Measurements from ENCODE around the gene GPN2. TPM values are rescaled to one million over a fixed set of nuclear protein-coding genes. Genes with fewer than 3 reads are reported as not detected.
A peak's percentile ranks its signal among the peaks of the same experiment; 100 is the strongest.

Gene GPN2
- polyA plus RNA-seq, 2 of the 4 experiments (the other 2 are of a cell fraction): 16.9 to 18.1 TPM

DNA sequence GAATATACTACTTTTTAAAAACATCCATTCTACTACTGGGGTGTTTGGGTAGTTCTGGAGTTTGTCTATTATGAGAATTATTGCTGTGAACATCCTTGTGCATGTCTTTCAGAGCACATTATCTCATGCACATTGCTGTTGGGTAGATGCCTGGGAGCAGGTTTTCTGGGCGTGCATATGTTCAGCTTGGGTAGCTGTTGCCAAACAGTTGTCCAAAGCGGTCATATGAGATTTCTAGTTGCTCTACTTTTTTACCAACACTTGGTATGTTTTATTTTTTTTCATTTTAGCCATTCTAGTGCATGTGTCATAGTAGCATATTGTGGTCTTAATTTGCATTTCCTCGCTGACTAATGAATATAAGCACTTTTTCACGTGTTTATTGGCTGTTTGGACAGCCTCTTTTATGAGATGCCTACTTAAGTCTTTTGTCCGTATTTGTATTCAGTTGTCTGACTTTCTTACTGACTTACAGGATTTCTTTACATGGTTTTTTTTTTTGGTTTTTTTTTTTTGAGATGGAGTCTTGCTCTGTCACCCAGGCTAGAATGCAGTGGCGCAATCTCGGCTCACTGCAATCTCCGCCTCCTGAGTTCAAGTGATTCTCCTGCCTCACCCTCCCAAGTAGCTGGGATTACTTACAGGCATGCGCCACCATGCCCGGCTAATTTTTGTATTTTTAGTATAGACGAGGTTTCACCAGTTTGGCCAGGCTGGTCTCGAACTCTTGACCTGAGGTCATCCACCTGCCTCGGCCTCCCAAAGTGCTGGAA, 45.5 kb downstream of the GPN2 start:
- no peak overlapping the region; a peak in 1 of 6 replicates for H3K27ac ChIP-seq
- CTCF ChIA-PET: interaction anchor here (0.6 to 1.1 kb wide), 2 partner anchors 13 to 453 kb away, joined by 3 to 5 read pairs; no protein-coding TSS in a partner anchor
- WGBS (ENCODE audit: missing lambda C conversion rate): 91% methylated on average over 13 of the region's 13 CpGs
- peaks cover 35% of the 10 kb centered on the region for H3K4me1 ChIP-seq
- ATAC-seq (no peak), FAIRE-seq (no peak), DNase-seq (ENCODE audit: low read depth in 1 of 2, low spot score in 1 of 2) (no peak)
- H3K4me2 ChIP-seq: no peak overlapping the region
- no peak overlapping the region for H3K4me3 ChIP-seq
- TF ChIP-seq ZNF302 (CRISPR knock-in tag; IDR thresholded peaks at IDR 0.05) (no peak), CEBPB (IDR thresholded peaks at IDR 0.05) (peak in 1 of 2 experiments; percentile 33; a peak in 1 of 4 replicates)
- POLR2A ChIA-PET: no interaction called here
- H3K9me3 ChIP-seq: no peaks in the 10 kb centered on the region

- H3K4me1 ChIP-seq: peaks cover 8% of the 10 kb centered on the region; the same call in 2 of the 3 replicates
- CTCF ChIA-PET: interaction anchor here (1.4 kb wide), 1 partner anchor 39 kb away, joined by 3 read pairs; no protein-coding TSS in a partner anchor
- TF ChIP-seq HES2 (IDR thresholded peaks at IDR 0.05): no peak
- no peak for TF ChIP-seq BCL3 (IDR thresholded peaks at IDR 0.05)
- no peak for TF ChIP-seq TP53 (CRISPR knock-in tag; IDR thresholded peaks at IDR 0.05)
- TF ChIP-seq ZSCAN20 (CRISPR knock-in tag; IDR thresholded peaks at IDR 0.05): no peak
- TF ChIP-seq HOXB13 (CRISPR knock-in tag; IDR thresholded peaks at IDR 0.05; ENCODE audit: low read depth): no peak
- TF ChIP-seq FOSL2 (IDR thresholded peaks at IDR 0.05): no peak
- no peak for TF ChIP-seq FOSL2 (CRISPR knock-in tag; IDR thresholded peaks at IDR 0.05)
- TF ChIP-seq ZNF302 (CRISPR knock-in tag; IDR thresholded peaks at IDR 0.05): no peak
- TF ChIP-seq NPAS2 (CRISPR knock-in tag; IDR thresholded peaks at IDR 0.05; ENCODE audit: borderline replicate concordance): no peak
- TF ChIP-seq MAFK (IDR thresholded peaks at IDR 0.05; ENCODE audit: partially characterized antibody): no peak
- no peak for TF ChIP-seq MAX (IDR thresholded peaks at IDR 0.05)
- no peak for TF ChIP-seq MAZ (IDR thresholded peaks at IDR 0.05; ENCODE audit: borderline replicate concordance, low read depth, low read length)
- TF ChIP-seq MYC (IDR thresholded peaks at IDR 0.05; ENCODE audit: borderline replicate concordance, low read length): no peak
- no peak for TF ChIP-seq JUNB (IDR thresholded peaks at IDR 0.05)
- TF ChIP-seq HOXA7 (CRISPR knock-in tag; IDR thresholded peaks at IDR 0.05): no peak
- TF ChIP-seq POLR2A (IDR thresholded peaks at IDR 0.05; ENCODE audit: low read length): no peak
- 59% methylated on average over 5 of the region's 6 CpGs for WGBS (ENCODE audit: missing lambda C conversion rate)
- H3K27ac ChIP-seq: peak overlapping the region in 1 of 2 experiments; percentile 73; a peak in 4 of 6 replicates
- H3K4me3 ChIP-seq: no peak overlapping the region
- DNase-seq (ENCODE audit: low read depth in 1 of 2, low spot score in 1 of 2) (no peak), FAIRE-seq (no peak), ATAC-seq (peak; percentile 8 to 39; a peak in 4 of 6 replicates)
- no peak overlapping the region for H3K4me2 ChIP-seq
- no peaks in the 10 kb centered on the region for H3K9me3 ChIP-seq
- POLR2A ChIA-PET: no interaction called here
Observed at GRCh38 chr1:26839779-26840178, 50.3 kb downstream of the GPN2 start.

GRCh38 chr1:26839339-26839722, 50.8 kb downstream of the GPN2 start:
- H3K27ac ChIP-seq: peak overlapping the region in 1 of 2 experiments; percentile 73; a peak in 4 of 6 replicates
- H3K9me3 ChIP-seq: no peaks in the 10 kb centered on the region
- no peak for TF ChIP-seq CHD4 (IDR thresholded peaks at IDR 0.05; ENCODE audit: borderline replicate concordance)
- TF ChIP-seq POLR2A (IDR thresholded peaks at IDR 0.05; ENCODE audit: low read length): no peak
- no peak for TF ChIP-seq HES2 (IDR thresholded peaks at IDR 0.05)
- no peak for TF ChIP-seq CBX8 (IDR thresholded peaks at IDR 0.05)
- no peak for TF ChIP-seq HOXB13 (CRISPR knock-in tag; IDR thresholded peaks at IDR 0.05; ENCODE audit: low read depth)
- TF ChIP-seq NPAS2 (CRISPR knock-in tag; IDR thresholded peaks at IDR 0.05; ENCODE audit: borderline replicate concordance): no peak
- TF ChIP-seq HEYL (CRISPR knock-in tag; IDR thresholded peaks at IDR 0.05): no peak
- TF ChIP-seq ZFP36 (IDR thresholded peaks at IDR 0.05; ENCODE audit: borderline replicate concordance, partially characterized antibody): no peak
- TF ChIP-seq JUN (IDR thresholded peaks at IDR 0.05): no peak
- no peak for TF ChIP-seq ELK1 (IDR thresholded peaks at IDR 0.05; ENCODE audit: low read depth, low read length)
- no peak for TF ChIP-seq CEBPB (IDR thresholded peaks at IDR 0.05)
- TF ChIP-seq HMGXB4 (CRISPR knock-in tag; IDR thresholded peaks at IDR 0.05; ENCODE audit: borderline replicate concordance): no peak
- TF ChIP-seq SREBF2 (IDR thresholded peaks at IDR 0.05): no peak
- no peak for TF ChIP-seq POLR2AphosphoS2 (conservative IDR thresholded peaks at IDR 0.05; ENCODE audit: low read length)
- TF ChIP-seq MYC (IDR thresholded peaks at IDR 0.05; ENCODE audit: borderline replicate concordance, low read length): no peak
- no peak for TF ChIP-seq MAFK (IDR thresholded peaks at IDR 0.05; ENCODE audit: partially characterized antibody)
- TF ChIP-seq, protein P1, sequence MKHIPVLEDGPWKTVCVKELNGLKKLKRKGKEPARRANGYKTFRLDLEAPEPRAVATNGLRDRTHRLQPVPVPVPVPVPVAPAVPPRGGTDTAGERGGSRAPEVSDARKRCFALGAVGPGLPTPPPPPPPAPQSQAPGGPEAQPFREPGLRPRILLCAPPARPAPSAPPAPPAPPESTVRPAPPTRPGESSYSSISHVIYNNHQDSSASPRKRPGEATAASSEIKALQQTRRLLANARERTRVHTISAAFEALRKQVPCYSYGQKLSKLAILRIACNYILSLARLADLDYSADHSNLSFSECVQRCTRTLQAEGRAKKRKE (CRISPR knock-in tag; IDR thresholded peaks at IDR 0.05; ENCODE audit: low read depth): no peak
- ChIA-PET POLR2A (no interaction called here), CTCF (interaction anchor here (1.1 to 1.4 kb wide), 2 partner anchors 38 to 237 kb away, joined by 3 read pairs; no protein-coding TSS in a partner anchor)
- H3K4me3 ChIP-seq: no peak overlapping the region
- DNase-seq (ENCODE audit: low read depth in 1 of 2, low spot score in 1 of 2) (no peak), ATAC-seq (no peak; a peak in 2 of 6 replicates), FAIRE-seq (no peak)
- 100% methylated on average over 1 of the region's 1 CpG for WGBS (ENCODE audit: missing lambda C conversion rate)
- H3K4me1 ChIP-seq: peaks cover 3% of the 10 kb centered on the region; the same call in 2 of the 3 replicates
- no peak overlapping the region for H3K4me2 ChIP-seq
